GM18868 (cell line): ENCODE measurements around the gene SERPIND1.

Source experiments
- ATAC-seq: cut with Tn5 transposase; IDR thresholded peaks from one replicate; pipeline ENCODE4 v1.9.1; 2021; ENCODE audit warnings: mild to moderate bottlenecking, moderate library complexity; ENCODE audit not compliant: unreplicated experiment

The SERPIND1 gene

DNA sequence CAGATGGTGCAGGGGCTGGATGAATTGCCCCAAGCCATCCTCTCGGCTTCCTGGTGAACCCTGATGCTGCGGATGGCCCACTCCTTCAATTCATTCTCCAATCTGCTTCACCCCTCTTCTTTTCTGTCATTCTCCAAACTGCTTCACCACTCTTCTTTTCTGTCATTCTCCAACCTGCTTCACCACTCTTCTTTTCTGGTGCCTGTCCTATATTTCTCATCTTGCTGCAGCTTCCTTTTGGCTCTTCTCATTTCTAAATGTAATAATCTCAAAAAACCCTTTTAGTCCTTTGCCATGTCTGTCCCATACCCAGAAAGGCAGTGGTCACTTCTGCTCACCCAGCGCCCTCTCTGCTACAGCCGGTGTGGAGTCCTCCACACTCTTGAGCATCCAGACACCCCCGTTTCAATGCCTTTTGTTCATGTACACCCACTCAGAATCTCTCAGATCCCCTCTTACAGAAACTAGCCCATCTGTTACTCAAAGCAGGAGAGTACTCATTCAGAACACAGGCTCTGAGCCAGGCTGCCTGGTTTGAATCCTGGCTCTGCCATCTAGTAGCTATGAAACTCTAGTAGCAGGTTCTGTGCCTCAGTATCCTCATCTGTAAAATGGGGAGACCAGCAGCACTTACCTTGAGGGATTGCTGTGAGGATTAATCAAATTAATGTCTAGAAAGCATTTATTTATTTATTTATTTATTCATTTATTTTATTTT is 14.9 kb downstream of the SERPIND1 start:
- ATAC-seq: no peak

DNA sequence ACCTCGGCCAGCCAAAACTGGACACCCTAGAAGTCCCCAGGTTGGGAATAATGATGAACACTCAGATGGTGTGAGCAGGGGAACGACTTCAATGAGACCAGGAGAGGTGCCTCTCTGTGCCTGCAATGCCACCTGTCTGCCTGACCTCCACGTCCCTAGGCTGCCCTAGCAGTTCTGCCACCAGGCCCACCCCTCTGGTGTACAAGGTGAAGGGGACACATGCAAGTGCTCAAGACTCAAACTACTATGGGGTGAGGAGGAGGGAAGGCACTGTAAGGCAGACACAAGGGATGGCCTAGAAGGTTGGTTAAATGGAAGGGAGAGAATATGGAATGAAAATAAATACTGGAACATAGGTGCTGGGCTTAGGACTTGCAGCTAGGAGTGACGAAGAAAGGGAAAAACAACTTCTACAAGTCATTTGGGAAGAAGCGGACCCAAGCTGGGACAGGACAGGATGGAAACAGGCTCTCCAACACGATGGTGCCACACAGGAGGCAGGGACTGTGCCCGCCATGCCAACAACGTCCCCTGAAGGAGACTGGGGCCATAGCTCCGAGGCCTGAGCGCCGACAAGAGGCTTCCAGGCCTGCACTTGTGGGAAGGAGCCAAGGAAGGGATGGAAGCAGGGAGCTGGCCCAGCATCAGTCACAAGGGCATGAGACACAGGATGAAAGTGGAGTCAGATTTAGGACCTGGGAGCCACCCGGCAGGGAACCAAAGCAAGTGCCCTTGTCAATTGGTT is 18.5 kb downstream of the SERPIND1 start:
- no peak for ATAC-seq

DNA sequence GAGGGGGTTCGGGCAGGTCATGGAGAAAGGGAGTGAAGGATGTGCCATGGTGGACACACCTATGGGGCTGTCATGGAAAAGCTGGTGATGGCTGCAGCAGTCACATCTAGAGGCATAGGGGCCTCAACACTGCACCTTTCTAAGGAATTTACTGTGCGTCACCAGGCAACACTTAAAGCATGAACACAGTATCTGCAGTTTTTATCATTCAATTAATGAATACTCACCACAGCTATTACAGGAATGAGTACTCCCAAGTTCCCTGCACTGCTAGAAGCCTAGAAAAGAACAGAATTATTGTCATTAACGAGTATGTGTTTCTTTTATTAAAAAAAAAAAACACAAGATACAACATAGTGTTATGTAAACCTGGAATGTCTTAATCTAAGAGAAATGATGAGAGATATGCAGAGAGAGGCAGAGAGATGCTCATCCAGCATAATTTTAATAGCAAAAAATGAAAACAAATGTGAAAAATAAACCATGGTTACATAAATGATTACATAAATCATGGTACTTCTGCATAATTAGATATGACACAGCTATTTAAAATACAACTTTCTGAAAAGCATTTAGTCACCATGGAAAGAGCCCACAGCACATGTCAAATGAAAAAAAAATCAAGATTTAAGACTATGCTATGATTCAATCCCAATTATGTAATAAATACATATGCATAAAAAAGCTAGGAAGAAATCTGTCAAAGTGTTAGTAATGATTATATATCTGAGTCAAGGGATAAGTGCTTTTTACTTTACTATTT is 19.2 kb downstream of the SERPIND1 start:
- ATAC-seq: no peak

DNA sequence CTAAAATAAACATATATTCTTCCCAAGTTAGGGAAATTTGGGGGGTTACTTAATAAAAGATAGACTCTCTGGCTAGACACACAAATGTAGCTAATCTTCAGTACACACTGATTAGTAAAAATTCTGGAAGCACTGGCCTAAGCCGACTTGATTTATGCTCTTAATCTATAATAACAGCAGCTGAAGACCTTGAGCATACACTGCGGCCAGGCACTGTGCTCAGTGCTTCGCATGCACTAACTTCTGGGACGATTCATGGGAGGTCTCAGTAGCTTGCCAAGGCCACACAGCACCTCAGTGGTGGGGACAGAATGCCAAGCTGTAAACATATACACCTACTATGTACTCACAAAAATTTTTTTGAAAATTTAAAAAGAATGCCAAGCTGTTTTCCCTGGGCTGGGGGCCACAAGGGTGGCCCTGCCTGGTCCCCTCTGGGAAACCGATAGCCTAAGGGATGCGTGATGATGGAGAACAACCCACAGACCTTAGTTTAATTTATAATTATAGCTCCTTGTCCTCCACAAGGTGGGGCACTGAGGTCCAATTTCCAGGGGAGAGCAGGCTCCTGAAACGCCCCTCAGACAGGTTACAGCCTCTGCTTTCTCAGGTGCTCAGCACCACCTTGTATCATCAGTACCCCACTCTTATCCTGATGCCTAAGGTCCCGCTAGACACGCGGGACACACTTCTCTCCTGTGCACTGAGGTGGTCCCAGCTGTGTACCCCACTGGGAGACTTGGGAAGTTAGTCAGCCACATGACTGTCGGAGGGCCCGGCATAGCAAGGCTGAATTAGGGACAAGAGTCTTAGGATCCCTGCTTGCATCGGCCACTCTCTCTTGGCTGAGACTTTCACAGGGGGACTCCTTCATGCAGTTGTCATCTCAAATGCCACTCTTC is 20.1 kb downstream of the SERPIND1 start:
- ATAC-seq: no peak

DNA sequence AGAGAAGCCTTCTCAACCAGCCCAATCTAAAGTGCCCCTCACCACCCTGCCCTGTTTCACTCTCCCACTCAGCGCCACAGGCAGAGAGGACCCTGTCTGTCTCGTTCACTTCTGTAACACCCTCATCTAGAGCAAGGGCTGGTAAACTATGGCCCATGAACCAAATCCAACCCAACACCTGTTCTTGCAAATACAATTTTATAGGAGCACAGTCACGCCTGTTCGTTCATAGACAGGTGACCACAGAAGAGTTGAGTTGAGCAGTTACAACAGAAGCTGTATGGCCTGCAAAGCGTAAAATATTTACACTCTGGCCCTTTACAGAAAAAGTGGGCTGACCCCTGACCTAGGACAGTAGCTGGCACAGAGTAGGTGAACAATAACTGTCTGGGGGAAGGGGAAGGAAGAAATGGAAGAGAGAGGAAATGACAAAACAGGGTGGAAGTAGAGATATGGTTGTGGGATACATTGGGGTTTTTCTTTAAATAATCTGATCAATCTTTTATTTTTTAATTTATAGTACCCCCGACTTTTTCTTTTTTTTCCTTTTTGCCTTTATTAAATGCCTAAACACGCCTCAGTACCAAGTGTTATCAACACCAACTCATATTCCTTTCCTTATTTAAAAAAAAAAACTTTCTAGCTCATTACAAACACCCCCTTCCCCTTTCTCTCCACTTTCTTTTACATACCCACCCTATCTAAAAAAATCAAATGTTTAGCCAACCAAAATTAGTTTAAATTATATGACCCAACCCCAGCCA is 20.9 kb downstream of the SERPIND1 start:
- no peak for ATAC-seq

DNA sequence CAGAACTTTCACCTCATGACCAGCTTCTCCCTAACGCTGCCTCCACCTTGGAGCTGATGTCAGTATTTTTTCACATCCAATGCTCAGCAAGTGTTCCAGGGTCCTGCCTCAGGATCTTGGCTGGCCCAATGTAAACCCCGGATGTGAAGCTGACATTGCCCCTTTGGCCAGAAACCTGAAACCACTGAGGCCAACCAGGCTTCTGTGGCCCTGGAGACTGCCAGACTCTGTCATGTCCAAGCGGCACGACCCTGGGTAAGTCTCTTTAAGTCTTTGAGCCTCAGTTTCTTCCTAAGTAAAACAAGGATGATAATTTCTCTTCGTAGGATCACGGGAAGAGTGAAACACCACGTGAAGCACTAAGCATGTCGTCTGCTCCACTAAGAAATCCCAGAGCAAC is 22.8 kb downstream of the SERPIND1 start:
- ATAC-seq: no peak

DNA sequence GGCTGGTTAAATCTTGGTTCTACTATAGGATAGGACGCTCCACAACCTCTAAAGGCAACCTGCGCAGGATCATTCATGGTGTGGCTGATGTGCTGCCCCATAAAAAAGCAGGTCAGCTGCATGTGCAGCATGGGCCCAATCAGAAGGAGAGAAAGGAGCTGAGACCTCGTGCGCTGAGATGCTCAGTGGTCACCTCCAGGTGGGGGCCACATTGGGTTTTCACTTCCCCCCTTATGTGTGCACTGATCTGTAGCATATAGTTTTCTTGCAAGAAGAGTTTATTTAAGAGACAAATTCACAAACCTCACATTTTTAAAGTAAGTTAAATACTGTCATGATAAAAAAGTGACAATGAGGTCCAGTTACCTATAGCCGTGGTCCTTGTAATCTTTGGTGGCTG is 24.3 kb downstream of the SERPIND1 start:
- ATAC-seq: no peak

DNA sequence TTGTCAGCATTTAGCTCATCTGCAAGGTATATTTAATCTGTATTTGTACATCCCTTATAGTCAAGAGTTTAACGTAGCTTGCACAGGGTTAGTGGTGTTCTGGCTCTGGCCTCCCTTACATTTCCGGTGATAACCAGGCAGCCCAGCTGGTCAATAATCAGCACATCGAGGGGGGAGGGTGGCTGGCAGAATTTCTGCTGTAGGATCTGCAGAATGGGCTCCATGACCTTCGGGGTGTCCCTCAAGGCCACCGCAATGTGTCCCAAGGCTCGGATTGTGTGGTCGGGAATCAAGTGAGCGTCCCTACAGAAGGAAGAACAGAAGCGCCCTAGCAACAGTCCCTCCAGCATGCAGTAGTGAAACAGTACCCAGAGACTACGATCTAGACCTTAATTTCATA is 25.1 kb downstream of the SERPIND1 start:
- no peak for ATAC-seq

DNA sequence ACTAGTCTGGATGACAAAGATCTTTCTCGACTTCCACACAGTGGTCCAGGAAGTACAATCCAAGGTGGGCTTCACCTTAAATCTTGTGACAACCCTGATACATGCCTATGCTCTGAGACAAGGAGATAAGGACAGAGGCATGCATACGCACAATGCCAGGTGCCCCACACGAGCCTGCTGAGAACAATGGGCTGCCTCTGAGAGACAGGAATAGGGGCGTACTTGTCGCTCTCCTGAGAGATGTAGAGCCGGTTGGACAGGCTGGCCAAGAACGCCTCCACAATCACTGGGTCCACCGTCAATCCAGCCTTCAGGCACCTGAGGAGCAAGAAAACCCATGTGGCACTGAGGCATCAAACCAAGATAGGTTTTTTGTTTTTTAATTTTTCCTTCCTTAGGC is 25.5 kb downstream of the SERPIND1 start:
- ATAC-seq: no peak

DNA sequence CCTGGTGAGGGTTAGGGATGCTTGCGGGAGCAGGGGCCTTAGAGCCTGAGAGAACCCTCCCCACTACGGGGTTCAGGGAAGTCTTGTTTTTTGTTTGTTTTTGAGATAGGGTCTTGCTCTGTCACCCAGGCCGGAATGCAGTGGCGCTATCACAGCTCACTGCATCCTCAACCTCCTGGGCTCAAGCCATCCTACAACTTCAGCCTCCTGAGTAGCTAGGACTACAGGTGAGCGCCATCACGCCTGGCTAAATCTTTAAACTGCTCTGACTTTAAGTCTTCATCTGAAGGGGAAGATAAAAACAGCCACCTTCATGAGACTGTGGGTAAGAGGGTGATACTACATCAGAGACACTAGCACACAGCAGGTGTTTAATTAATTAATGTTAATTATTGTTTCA is 28.5 kb downstream of the SERPIND1 start:
- no peak for ATAC-seq

DNA sequence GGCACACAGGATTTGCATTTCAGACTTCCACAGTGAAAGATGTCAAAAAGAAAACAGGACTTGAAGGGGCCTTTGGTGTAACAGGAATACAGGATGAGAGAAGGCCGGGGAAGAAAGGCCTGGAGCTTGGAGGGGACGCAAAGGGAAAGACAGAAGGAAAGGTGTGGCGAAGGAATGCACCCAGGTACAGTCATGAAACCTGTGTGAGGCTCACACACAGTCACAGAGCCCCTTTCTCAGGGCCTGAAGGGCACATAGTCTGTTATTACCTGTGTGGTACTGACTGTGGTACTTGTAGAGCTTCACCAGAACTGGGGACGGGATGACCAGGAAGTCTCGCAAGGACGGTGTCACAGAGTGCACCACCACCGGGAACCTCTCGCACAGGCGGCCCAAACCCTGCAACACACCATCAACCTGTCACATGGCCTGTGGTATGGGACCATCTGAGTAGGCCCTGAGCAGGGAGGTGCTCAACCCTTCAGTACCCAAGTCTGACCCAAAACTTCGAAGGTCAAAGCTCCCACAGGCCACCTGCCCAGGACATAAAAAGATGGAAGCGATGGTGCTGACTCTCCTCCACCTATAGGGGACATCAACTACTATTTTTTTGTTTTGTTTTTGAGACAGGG is 29.1 kb downstream of the SERPIND1 start:
- ATAC-seq: no peak

DNA sequence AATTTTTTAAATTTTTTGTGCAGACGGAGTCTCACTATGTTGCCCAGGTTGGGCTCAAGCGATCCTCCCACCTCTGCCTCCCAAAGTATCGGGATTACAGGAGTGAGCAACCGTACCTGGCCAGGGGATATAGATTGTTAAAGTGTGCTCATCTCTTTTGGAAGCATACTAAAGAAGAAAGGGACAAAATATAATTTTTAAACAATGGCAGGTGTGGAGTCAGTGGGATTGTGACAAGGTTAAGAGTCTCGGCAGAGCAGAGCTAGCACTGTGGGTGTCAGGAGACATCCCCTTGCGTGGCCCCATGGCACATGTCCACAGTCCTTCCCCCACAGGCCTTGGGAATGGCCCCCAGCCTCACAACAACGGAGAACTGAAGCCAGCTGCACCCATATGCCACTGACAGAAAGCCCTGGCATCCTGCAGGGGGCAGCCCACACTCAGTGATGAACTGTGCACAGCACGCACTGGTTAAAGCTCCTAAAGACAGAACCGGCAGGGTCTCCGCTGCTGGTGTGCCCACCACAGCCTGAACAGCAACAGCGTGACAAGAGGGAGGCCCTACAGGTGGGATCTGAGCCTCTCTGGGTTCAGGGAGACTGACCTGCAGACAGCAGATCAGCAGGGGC is 29.9 kb downstream of the SERPIND1 start:
- no peak for ATAC-seq

DNA sequence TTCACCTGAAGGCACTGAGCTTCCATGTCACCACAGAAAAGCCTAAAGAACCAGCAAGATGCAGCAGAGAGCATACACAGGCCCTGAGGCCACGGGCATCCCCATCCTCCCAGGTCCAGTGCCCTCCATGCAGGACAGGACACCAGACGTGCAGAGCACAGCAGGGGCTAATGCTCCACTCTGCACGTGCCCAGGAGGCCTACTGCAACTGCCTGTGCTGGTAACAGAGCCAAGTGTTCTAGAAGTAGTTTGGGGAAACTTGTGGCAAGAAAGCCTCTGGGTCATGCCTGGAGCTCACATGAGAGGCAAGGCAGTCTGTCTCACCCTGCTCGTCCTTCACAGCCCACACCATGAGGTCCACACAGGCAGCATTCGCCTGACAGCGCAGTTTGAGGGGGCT is 30.7 kb downstream of the SERPIND1 start:
- ATAC-seq: no peak

DNA sequence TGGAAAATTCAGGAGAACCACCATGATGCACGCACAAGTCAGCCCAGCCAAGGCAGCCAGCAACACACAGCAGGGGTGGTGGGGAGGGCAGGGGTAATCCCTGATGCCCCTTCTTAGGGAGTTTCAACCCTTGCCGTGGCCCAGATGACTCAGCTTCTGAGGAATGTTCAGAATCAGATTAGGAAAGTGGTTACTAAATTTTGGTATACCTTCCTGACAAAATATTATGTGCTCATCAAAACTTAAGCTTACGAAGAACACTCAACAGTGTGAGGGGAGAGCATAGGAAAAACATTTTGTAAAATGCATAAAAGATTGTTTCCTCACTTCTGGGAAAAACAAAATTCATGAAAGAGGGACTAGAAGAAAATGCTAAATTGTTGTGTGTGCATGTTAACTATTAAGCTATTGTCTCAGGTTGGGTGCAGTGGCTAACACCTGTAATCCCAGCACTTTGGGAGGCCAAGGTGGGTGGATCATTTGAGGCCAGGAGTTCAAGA is 32.1 kb downstream of the SERPIND1 start:
- no peak for ATAC-seq

DNA sequence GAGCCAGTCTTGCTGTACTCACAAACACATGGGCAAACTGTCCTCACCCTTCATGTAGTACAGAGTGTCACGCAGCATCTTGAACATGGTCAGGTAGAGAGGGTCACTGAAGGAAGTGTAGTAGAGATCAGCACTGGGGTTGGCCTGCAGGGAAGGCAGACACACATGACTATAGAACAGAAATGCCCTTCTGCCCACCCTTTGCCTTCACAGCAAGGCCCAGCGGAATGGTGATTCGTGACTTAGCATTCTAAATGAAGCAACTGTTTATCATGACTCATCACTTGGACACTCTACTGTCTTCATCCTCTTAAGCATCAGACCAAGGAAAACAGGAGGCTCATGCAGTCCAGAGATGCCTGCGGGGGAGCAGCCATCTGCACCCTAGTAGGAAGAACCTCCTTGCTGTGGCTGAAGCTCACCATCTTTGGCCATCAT is 33.4 kb downstream of the SERPIND1 start:
- ATAC-seq: no peak

DNA sequence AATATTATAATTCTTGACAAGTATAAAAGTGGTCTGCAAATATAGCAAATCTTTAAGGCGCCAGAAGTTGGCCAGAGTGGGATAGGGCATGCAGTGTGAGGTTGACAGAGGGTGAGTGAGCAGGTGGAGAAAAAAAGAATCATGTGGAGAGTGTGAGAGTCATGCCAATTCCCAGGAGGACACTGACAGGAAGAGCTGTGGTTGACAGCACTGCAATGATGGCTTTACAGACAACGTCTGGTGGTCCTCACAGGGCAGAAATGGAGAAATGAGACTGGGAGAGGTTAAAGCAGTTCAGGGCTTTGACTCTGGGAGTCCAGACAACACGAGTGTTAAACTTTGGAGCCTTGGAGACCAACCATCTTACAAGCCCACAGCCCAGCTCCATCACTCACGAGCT is 34.9 kb downstream of the SERPIND1 start:
- no peak for ATAC-seq

DNA sequence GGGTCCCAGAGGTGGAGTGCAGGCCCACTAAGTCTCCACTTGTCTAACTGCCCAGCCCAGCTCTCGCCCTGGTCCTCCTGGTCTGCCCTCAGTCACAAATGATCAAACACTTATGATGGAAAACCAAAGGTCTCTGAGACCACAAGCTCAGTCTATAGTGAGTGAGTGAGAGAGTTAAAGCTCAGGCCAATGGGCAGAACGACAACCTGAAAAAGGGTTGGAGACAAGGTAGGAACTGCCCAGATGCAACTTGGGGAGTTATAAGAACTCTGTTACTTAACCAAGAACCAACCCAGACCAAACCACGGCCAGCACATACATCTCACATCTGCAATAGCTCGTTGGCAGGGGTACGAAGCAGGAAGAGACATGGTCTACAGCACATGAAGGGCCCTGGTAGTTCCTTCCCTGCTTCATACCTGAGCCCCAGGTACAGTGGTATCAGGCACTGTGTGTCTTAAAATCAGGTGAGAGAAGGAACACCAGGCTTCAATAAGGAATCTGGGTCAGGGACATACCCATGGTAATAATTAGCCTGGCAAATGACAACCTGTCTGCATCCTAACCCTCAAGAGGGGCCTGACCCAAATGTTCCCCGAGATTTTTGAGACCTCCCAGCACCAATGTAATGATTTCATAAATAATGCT is 35.7 kb downstream of the SERPIND1 start:
- no peak for ATAC-seq

DNA sequence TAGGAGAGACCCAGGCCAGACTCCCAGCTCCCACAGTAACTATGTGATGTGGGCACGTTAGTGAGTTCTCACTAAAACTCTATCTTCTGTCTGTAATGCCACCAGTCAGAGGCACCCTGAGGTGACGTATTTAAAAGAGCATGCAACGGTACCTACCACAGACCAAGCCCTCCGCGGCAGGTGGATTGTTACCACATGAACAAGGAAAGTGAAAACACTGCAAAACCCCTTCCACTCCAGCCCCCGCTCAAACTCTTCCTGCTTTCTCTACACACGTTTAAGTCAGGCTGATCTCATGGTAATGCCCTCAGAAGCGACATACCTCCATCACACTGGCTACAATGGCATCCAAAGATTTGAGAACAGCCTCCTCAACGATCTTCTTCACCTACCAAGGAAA is 36.7 kb downstream of the SERPIND1 start:
- ATAC-seq: no peak
